ENCODE data around the gene SBK1.

GRCh38 chr16:28258567-28258966 is 33.8 kb upstream of the SBK1 start:
- TF ChIP-seq POLR2A (IDR thresholded peaks at IDR 0.05; ENCODE audit: borderline replicate concordance, extremely low read depth, insufficient read depth, insufficient read length) (no peak), CTCF (IDR thresholded peaks at IDR 0.05 in 2 of 3, conservative IDR thresholded peaks at IDR 0.05 in 1 of 3; ENCODE audit: borderline replicate concordance in 1 of 3, insufficient read depth in 1 of 3, low read depth in 2 of 3, low read length in 2 of 3) (no peak), MAX (IDR thresholded peaks at IDR 0.05) (no peak), REST (IDR thresholded peaks at IDR 0.05; ENCODE audit: low read depth) (no peak), POLR2AphosphoS5 (IDR thresholded peaks at IDR 0.05; ENCODE audit: low read depth, low read length) (no peak), ZNF274 (IDR thresholded peaks at IDR 0.05; ENCODE audit: low read depth, low read length) (no peak), RAD21 (IDR thresholded peaks at IDR 0.05; ENCODE audit: low read depth) (no peak)

Data from HCT116 (cell line).